Measurements from ENCODE around the gene IGF2R. TPM values are rescaled to one million over a fixed set of nuclear protein-coding genes. Genes with fewer than 3 reads are reported as not detected.

The IGF2R gene
- total RNA-seq, 1 experiment from 2014 or later = 31.5 TPM

- Histone ChIP-seq H2AFZ (ENCODE audit: low read length) (no peak overlapping the region), H3K9ac (ENCODE audit: low read length) (peak overlapping the region; percentile 58; the same call in 1 of the 2 replicates), H3K27me3 (ENCODE audit: low read length) (no peaks in the 10 kb centered on the region), H4K20me1 (ENCODE audit: low read length) (0 out of 2 replicates have a peak, but pooled peaks cover 4% of the 10 kb centered on the region), H3K4me1 (ENCODE audit: insufficient read depth, low read length) (peaks cover 54% of the 10 kb centered on the region), H3K36me3 (ENCODE audit: low read depth, low read length) (no peaks in the 10 kb centered on the region), H3K9me2 (replicated peaks; ENCODE audit: low read length) (no peaks in the 10 kb centered on the region), H3F3A (ENCODE audit: low read length, unreplicated experiment) (no peaks in the 10 kb centered on the region), H3K4me3 (ENCODE audit: low read length) (no peak overlapping the region), H3K79me2 (ENCODE audit: low read length) (peaks cover 94% of the 10 kb centered on the region), H3K27ac (ENCODE audit: low read length) (peak overlapping the region; percentile 92), H3K4me2 (ENCODE audit: low read length) (peak overlapping the region; percentile 24), H3K9me3 (ENCODE audit: low read length) (no peaks in the 10 kb centered on the region)
- ChIA-PET POLR2A (ENCODE audit: unreplicated experiment) (no interaction called here), CTCF (no interaction called here)
- no peak for ATAC-seq
- no TSS peak for BruUV-seq (replicated peaks)
- no peak for TF ChIP-seq EZH2phosphoT487 (IDR thresholded peaks at IDR 0.05; ENCODE audit: borderline replicate concordance, low read length)
- no peak for TF ChIP-seq EZH2 (IDR thresholded peaks at IDR 0.05; ENCODE audit: low read length, unreplicated experiment)
- TF ChIP-seq CTCF (conservative IDR thresholded peaks at IDR 0.05; ENCODE audit: low read depth, low read length) = no peak
- no peak for DNase-seq
- intact Hi-C loops (cut with micrococcal nuclease) = no loop called here
Observed at GRCh38 chr6:159985296-159985945, 16.5 kb downstream of the IGF2R start.

- Histone ChIP-seq H3K27ac (ENCODE audit: low read length) (peak overlapping the region; percentile 29), H3F3A (ENCODE audit: low read length, unreplicated experiment) (no peaks in the 10 kb centered on the region), H3K27me3 (ENCODE audit: low read length) (no peaks in the 10 kb centered on the region), H3K79me2 (ENCODE audit: low read length) (peaks cover 92% of the 10 kb centered on the region), H3K4me2 (ENCODE audit: low read length) (no peak overlapping the region), H3K36me3 (ENCODE audit: low read depth, low read length) (no peaks in the 10 kb centered on the region), H4K20me1 (ENCODE audit: low read length) (no peaks in the 10 kb centered on the region), H3K4me1 (ENCODE audit: insufficient read depth, low read length) (peaks cover 29% of the 10 kb centered on the region), H3K4me3 (ENCODE audit: low read length) (no peak overlapping the region), H3K9me2 (replicated peaks; ENCODE audit: low read length) (no peaks in the 10 kb centered on the region), H2AFZ (ENCODE audit: low read length) (no peak overlapping the region), H3K9ac (ENCODE audit: low read length) (no peak overlapping the region), H3K9me3 (ENCODE audit: low read length) (no peaks in the 10 kb centered on the region)
- ATAC-seq = no peak
- ChIA-PET CTCF (no interaction called here), POLR2A (ENCODE audit: unreplicated experiment) (no interaction called here)
- intact Hi-C loops (cut with micrococcal nuclease) = no loop called here
- no peak for DNase-seq
- no TSS peak for BruUV-seq (replicated peaks)
- no peak for TF ChIP-seq EZH2phosphoT487 (IDR thresholded peaks at IDR 0.05; ENCODE audit: borderline replicate concordance, low read length)
- no peak for TF ChIP-seq EZH2 (IDR thresholded peaks at IDR 0.05; ENCODE audit: low read length, unreplicated experiment)
- TF ChIP-seq CTCF (conservative IDR thresholded peaks at IDR 0.05; ENCODE audit: low read depth, low read length) = no peak
Observed at GRCh38 chr6:159988983-159989454, 20.1 kb downstream of the IGF2R start.
